HG03439 (cell line): ENCODE measurements around the gene CFAP300.
A peak's percentile ranks its signal among the peaks of the same experiment; 100 is the strongest.

Experiments used
- ATAC-seq: cut with Tn5 transposase; IDR thresholded peaks from one replicate; pipeline ENCODE4 v1.9.1; 2021; ENCODE audit warnings: mild to moderate bottlenecking, moderate library complexity; ENCODE audit not compliant: unreplicated experiment

Gene CFAP300

GRCh38 chr11:102071497-102072472 is 24.5 kb downstream of the CFAP300 start:
- ATAC-seq, result no peak

GRCh38 chr11:102073253-102073652 is 26.0 kb downstream of the CFAP300 start:
- no peak for ATAC-seq

GRCh38 chr11:102079625-102080024 is 32.4 kb downstream of the CFAP300 start:
- no peak for ATAC-seq

GRCh38 chr11:102081313-102081712 is 34.1 kb downstream of the CFAP300 start:
- ATAC-seq, result no peak

- ATAC-seq, result no peak
Measured at GRCh38 chr11:102085864-102086551, 38.8 kb downstream of the CFAP300 start.

GRCh38 chr11:102097186-102097585 is 49.9 kb downstream of the CFAP300 start:
- no peak for ATAC-seq

- ATAC-seq, result no peak
Measured at GRCh38 chr11:102099755-102100154, 52.5 kb downstream of the CFAP300 start.

GRCh38 chr11:102108734-102109440 is 61.6 kb downstream of the CFAP300 start:
- no peak for ATAC-seq

- peak; percentile 88 for ATAC-seq
Measured at GRCh38 chr11:102109896-102110760, 62.9 kb downstream of the CFAP300 start, which contains the start of gene YAP1. Gene YAP1, plus strand, starts transcription at chr11:102110447. Its CDS starts 402 bp downstream, at chr11:102110849.

GRCh38 chr11:102110761-102111010 is 63.4 kb downstream of the CFAP300 start:
- peak; percentile 11 for ATAC-seq

GRCh38 chr11:102111011-102111786 is 64.0 kb downstream of the CFAP300 start:
- no peak for ATAC-seq

- ATAC-seq, result no peak
Measured at GRCh38 chr11:102111787-102112508, 64.7 kb downstream of the CFAP300 start.

GRCh38 chr11:102112509-102112821 is 65.2 kb downstream of the CFAP300 start:
- no peak for ATAC-seq

- no peak for ATAC-seq
Measured at GRCh38 chr11:102114032-102114431, 66.8 kb downstream of the CFAP300 start.

- ATAC-seq, result no peak
Measured at GRCh38 chr11:102115557-102115956, 68.3 kb downstream of the CFAP300 start.

- no peak for ATAC-seq
Measured at GRCh38 chr11:102116453-102117205, 69.4 kb downstream of the CFAP300 start.

- no peak for ATAC-seq
Measured at GRCh38 chr11:102117472-102118113, 70.4 kb downstream of the CFAP300 start.

GRCh38 chr11:102118937-102119336 is 71.7 kb downstream of the CFAP300 start:
- ATAC-seq, result no peak
